HepG2 (cell line): Measurements from ENCODE around the gene RAB3A. TPM values are rescaled to one million over a fixed set of nuclear protein-coding genes. Genes with fewer than 3 reads are reported as not detected.

Source experiments
- ATAC-seq: fragments of 200-7000 bp; cut with Tn5 transposase; 3 replicates; pipeline ENCODE4 v1.9.1; 2020; ENCODE audit warnings: mild to moderate bottlenecking, moderate library complexity
- BruUV-seq: library from RNA; stranded (reverse); fragments of 400-500 nt; replicated peaks from 2 replicates; lab custom pipeline; 2021; lab: Mats Ljungman, UMichigan
- CTCF ChIA-PET: fragments of 300-600 bp; formaldehyde crosslinking; extraction: SDS; loops from one replicate; lab custom pipeline; 2021; ENCODE audit warnings: low total read pairs, inconsistent platforms, low intra/inter-chr PET ratio; lab: Yijun Ruan, JAX
- POLR2A ChIA-PET: fragments of 350-600 bp; sonication (Branson Sonifier 250); formaldehyde crosslinking; loops from one replicate; lab custom pipeline; 2020; ENCODE audit warnings: antibody characterized with exemption, inconsistent platforms; lab: Yijun Ruan, JAX
- DNase-seq: peaks from one replicate; pipeline ENCODE4 v3.0.0-alpha.2; 2015; ENCODE audit warnings: low spot score
- FAIRE-seq: peaks from 3 replicates; lab custom pipeline; 2011; peaks lifted over from hg19 to GRCh38; lab: Jason Lieb, UNC
- H2AFZ ChIP-seq: one replicate; pipeline ENCODE4 v1.6.1; 2011; ENCODE audit warnings: low read length, inconsistent platforms
- H3K27ac ChIP-seq: fragments of 300-600 bp; 3 replicates; pipeline ENCODE4 v1.8.0; 2011; ENCODE audit warnings: mixed run types, mild to moderate bottlenecking, mixed read lengths, low read length, inconsistent platforms; ENCODE audit not compliant: insufficient read depth; ENCODE audit errors: extremely low read length
- H3K27me3 ChIP-seq, 2 experiments: fragments of 200-600 bp in 1 of 2; 2 replicates in 1 of 2; 3 replicates in 1 of 2; pipeline versions ENCODE4 v1.6.0 to v1.8.0; 2011; ENCODE audit warnings: low read length in 2 of 2, mild to moderate bottlenecking in 2 of 2, moderate library complexity in 2 of 2, inconsistent platforms in 1 of 2; ENCODE audit not compliant: insufficient read depth in 2 of 2, control insufficient read depth in 1 of 2
- H3K36me3 ChIP-seq, 2 experiments: fragments of 200-600 bp in 1 of 2; replicated peaks in 1 of 2; 2 replicates in 1 of 2; 3 replicates in 1 of 2; pipeline versions ENCODE4 v1.5.1 to v1.8.0; 2011; ENCODE audit warnings: low read length in 2 of 2, inconsistent platforms in 1 of 2; ENCODE audit not compliant: insufficient read depth in 2 of 2, control insufficient read depth in 1 of 2
- H3K4me1 ChIP-seq: 2 replicates; pipeline ENCODE4 v1.5.1; 2012; ENCODE audit warnings: low read length, inconsistent platforms; ENCODE audit not compliant: insufficient read depth
- H3K4me2 ChIP-seq: 2 replicates; pipeline ENCODE4 v1.6.0; 2011; ENCODE audit warnings: low read depth, low read length, inconsistent platforms
- H3K4me3 ChIP-seq, 3 experiments: fragments of 200-600 bp in 1 of 3; sonication (generic), shearing (Covaris generic) in 1 of 3; replicated peaks in 1 of 3; 2 replicates each; pipeline ENCODE4 v1.5.1; 2011 to 2016; ENCODE audit warnings: low read length in 3 of 3, inconsistent platforms in 2 of 3, low read depth in 2 of 3, mild to moderate bottlenecking in 2 of 3, control low read depth in 1 of 3, mixed read lengths in 1 of 3; ENCODE audit not compliant: insufficient read depth in 1 of 3
- H3K79me2 ChIP-seq: one replicate; pipeline ENCODE4 v1.6.1; 2011; ENCODE audit warnings: low read length, inconsistent platforms; ENCODE audit not compliant: insufficient read depth
- H3K9ac ChIP-seq: 2 replicates; pipeline ENCODE4 v1.6.0; 2011; ENCODE audit warnings: mild to moderate bottlenecking, low read depth, low read length, inconsistent platforms; ENCODE audit not compliant: insufficient read depth
- H3K9me3 ChIP-seq: 2 replicates; pipeline ENCODE4 v1.5.1; 2012; ENCODE audit warnings: mild to moderate bottlenecking, low read length
- H4K20me1 ChIP-seq: 2 replicates; pipeline ENCODE4 v1.6.0; 2011; ENCODE audit warnings: inconsistent platforms, mild to moderate bottlenecking, low read length, moderate library complexity; ENCODE audit not compliant: insufficient read depth
- ATM ChIP-seq: fragments of 450-650 bp; IDR thresholded peaks from 2 replicates; pipeline ENCODE4 v1.7.1; 2017; ENCODE audit warnings: mild to moderate bottlenecking, borderline replicate concordance
- CENPT ChIP-seq: sonication (generic); formaldehyde crosslinking; IDR thresholded peaks from 2 replicates; pipeline ENCODE4 v1.8.0; 2022; ENCODE audit warnings: low read depth, mild to moderate bottlenecking, moderate library complexity, missing genetic modification reagents
- HMG20A ChIP-seq: IDR thresholded peaks from 2 replicates; pipeline ENCODE4 v1.6.1; 2016; ENCODE audit warnings: borderline replicate concordance
- HNRNPLL ChIP-seq: fragments of 200-400 bp; formaldehyde crosslinking; IDR thresholded peaks from 2 replicates; pipeline ENCODE4 v1.6.1; 2017; ENCODE audit warnings: mild to moderate bottlenecking, low read depth, low read length; ENCODE audit not compliant: poor library complexity, severe bottlenecking
- RAD21 ChIP-seq: fragments of 450-650 bp; formaldehyde crosslinking; IDR thresholded peaks from 2 replicates; pipeline ENCODE4 v1.5.0; 2020; ENCODE audit warnings: mild to moderate bottlenecking
- ZFP1 ChIP-seq: IDR thresholded peaks from 2 replicates; pipeline ENCODE4 v1.6.1; 2016
- ZFP62 ChIP-seq: sonication (generic); formaldehyde crosslinking; IDR thresholded peaks from 2 replicates; pipeline ENCODE4 v1.4.0; 2020; ENCODE audit warnings: missing genetic modification reagents
- ZKSCAN8 ChIP-seq: IDR thresholded peaks from 2 replicates; pipeline ENCODE4 v1.6.1; 2016; ENCODE audit warnings: borderline replicate concordance, missing genetic modification reagents, missing compliant biosample characterization
- ZNF121 ChIP-seq: sonication (generic); formaldehyde crosslinking; IDR thresholded peaks from 2 replicates; pipeline ENCODE4 v1.5.0; 2020; ENCODE audit warnings: mild to moderate bottlenecking, missing genetic modification reagents
- ZNF329 ChIP-seq: sonication (generic); formaldehyde crosslinking; IDR thresholded peaks from 2 replicates; pipeline ENCODE4 v1.9.0; 2021; ENCODE audit warnings: low read depth, mild to moderate bottlenecking, missing genetic modification reagents
- ZNF570 ChIP-seq: sonication (generic); formaldehyde crosslinking; IDR thresholded peaks from 2 replicates; pipeline ENCODE4 v1.4.0; 2020; ENCODE audit warnings: mild to moderate bottlenecking, missing genetic modification reagents, borderline replicate concordance
- WGBS: methylation state at CpG from one replicate; pipeline ENCODE4 v1.1.6; 2017; ENCODE audit warnings: low lambda C conversion rate; 5-methylcytosine and 5-hydroxymethylcytosine counted together
- in situ Hi-C: cut with HindIII; loops from 2 replicates; pipeline ENCODE4 v1.10.0; 2017; ENCODE audit warnings: low pct_unique_long_range_greater_than_20kb; ENCODE audit not compliant: extremely low pct_ligation_motif_present
- intact Hi-C: fragments of 100-400 bp; cut with micrococcal nuclease; formaldehyde crosslinking; loops from one replicate; pipeline ENCODE4 v1.10.0; 2022; ENCODE audit not compliant: unreplicated experiment
- polyA plus RNA-seq, 8 experiments: library from polyadenylated mRNA; depleted of rRNA in 3 of 8; stranded (reverse) in 7 of 8; unstranded in 1 of 8; fragments of >200 nt; fragmentation: Illumina TruSeq in 4 of 8; extraction: Trizol in 4 of 8; gene quantifications; 2 replicates each; pipeline versions ENCODE4 v1.2.1 to v1.2.3, GENCODE V29; 2011 to 2016; ENCODE audit warnings: low read depth in 4 of 8, missing spikeins in 1 of 8, mixed read lengths in 1 of 8; ENCODE audit not compliant: insufficient read depth in 1 of 8
- total RNA-seq, 5 experiments: library from RNA; depleted of rRNA; stranded (reverse); fragments of >200 nt; fragmentation: Illumina TruSeq; extraction: Trizol; gene quantifications; 2 replicates each; pipeline ENCODE4 v1.2.3, GENCODE V29; 2016; ENCODE audit warnings: low read depth in 1 of 5
- TF ChIP-seq, protein P1 (sequence below): sonication (generic); formaldehyde crosslinking; IDR thresholded peaks from 2 replicates; pipeline ENCODE4 v1.5.0; 2020; ENCODE audit warnings: mild to moderate bottlenecking, missing genetic modification reagents, moderate library complexity
- TF ChIP-seq, protein P2 (sequence below): sonication (generic); formaldehyde crosslinking; IDR thresholded peaks from 2 replicates; pipeline ENCODE4 v1.4.0; 2020; ENCODE audit warnings: missing genetic modification reagents

The RAB3A gene
- total and polyA plus RNA-seq, 2 of the 13 experiments (the other 11 are each of a cell fraction or from before 2014, with no cell fraction given), result 0.58 to 0.98 TPM

GRCh38 chr19:18252370-18252717 is 48.5 kb upstream of the RAB3A start:
- peaks cover 2 to 19% of the 10 kb centered on the region in 2 experiments; a peak in 4 of 5 replicates for H3K27me3 ChIP-seq
- WGBS, result 34% methylated on average over 7 of the region's 7 CpGs
- no peak for ATAC-seq
- DNase-seq, result no peak
- CTCF ChIA-PET, result interaction anchor here (0.8 to 3.3 kb wide), 6 partner anchors 23 to 139 kb away, joined by 3 to 38 read pairs (median 4); no protein-coding TSS in a partner anchor
- FAIRE-seq, result no peak
- no peak overlapping the region for H3K4me3 ChIP-seq
- no peak overlapping the region for H3K4me2 ChIP-seq
- POLR2A ChIA-PET, result no interaction called here
- BruUV-seq, result no TSS peak
- H3K79me2 ChIP-seq, result no peaks in the 10 kb centered on the region
- no peak overlapping the region for H3K27ac ChIP-seq
- H3K9me3 ChIP-seq, result no peaks in the 10 kb centered on the region
- no peak overlapping the region for H2AFZ ChIP-seq
- TF ChIP-seq ZNF121 (peak; percentile 46; the same call in 1 of the 2 replicates), ZFP62 (CRISPR knock-in tag) (no peak)
- no peaks in the 10 kb centered on the region for H3K36me3 ChIP-seq
- no peak overlapping the region for H3K9ac ChIP-seq
- in situ Hi-C loops (loop anchor here (5.0 kb wide), 1 partner anchor 45 kb away; no protein-coding TSS in a partner anchor), intact Hi-C loops (loop anchor here (1.0 kb wide), 1 partner anchor 44 kb away; no protein-coding TSS in a partner anchor)
- peaks cover 21% of the 10 kb centered on the region for H3K4me1 ChIP-seq
- no peaks in the 10 kb centered on the region for H4K20me1 ChIP-seq

- ATAC-seq, result peak; percentile 65
- TF ChIP-seq ZNF570 (CRISPR knock-in tag) (no peak), RAD21 (CRISPR knock-in tag) (peak; percentile 91), ZKSCAN8 (CRISPR knock-in tag) (peak; percentile 100), HMG20A (CRISPR knock-in tag) (no peak), ATM (no peak), HNRNPLL (no peak), ZNF329 (CRISPR knock-in tag) (no peak), CENPT (no peak), ZFP1 (CRISPR knock-in tag) (no peak)
- TF ChIP-seq, protein P1, sequence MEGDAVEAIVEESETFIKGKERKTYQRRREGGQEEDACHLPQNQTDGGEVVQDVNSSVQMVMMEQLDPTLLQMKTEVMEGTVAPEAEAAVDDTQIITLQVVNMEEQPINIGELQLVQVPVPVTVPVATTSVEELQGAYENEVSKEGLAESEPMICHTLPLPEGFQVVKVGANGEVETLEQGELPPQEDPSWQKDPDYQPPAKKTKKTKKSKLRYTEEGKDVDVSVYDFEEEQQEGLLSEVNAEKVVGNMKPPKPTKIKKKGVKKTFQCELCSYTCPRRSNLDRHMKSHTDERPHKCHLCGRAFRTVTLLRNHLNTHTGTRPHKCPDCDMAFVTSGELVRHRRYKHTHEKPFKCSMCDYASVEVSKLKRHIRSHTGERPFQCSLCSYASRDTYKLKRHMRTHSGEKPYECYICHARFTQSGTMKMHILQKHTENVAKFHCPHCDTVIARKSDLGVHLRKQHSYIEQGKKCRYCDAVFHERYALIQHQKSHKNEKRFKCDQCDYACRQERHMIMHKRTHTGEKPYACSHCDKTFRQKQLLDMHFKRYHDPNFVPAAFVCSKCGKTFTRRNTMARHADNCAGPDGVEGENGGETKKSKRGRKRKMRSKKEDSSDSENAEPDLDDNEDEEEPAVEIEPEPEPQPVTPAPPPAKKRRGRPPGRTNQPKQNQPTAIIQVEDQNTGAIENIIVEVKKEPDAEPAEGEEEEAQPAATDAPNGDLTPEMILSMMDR (CRISPR knock-in tag), result peak; percentile 92
- TF ChIP-seq, protein P2, sequence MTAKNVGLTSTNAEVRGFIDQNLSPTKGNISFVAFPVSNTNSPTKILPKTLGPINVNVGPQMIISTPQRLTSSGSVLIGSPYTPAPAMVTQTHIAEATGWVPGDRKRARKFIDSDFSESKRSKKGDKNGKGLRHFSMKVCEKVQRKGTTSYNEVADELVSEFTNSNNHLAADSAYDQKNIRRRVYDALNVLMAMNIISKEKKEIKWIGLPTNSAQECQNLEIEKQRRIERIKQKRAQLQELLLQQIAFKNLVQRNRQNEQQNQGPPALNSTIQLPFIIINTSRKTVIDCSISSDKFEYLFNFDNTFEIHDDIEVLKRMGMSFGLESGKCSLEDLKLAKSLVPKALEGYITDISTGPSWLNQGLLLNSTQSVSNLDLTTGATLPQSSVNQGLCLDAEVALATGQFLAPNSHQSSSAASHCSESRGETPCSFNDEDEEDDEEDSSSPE (CRISPR knock-in tag), result no peak
Observed at GRCh38 chr19:18251587-18252369, 47.9 kb upstream of the RAB3A start.

More at GRCh38 chr19:18251587-18252369, 47.9 kb upstream of the RAB3A start:
- Histone ChIP-seq H3K27me3 (peaks cover 0 to 15% of the 10 kb centered on the region in 2 experiments; a peak in 3 of 5 replicates), H3K4me1 (peaks cover 21% of the 10 kb centered on the region), H3K27ac (no peak overlapping the region), H3K36me3 (no peaks in the 10 kb centered on the region), H4K20me1 (no peaks in the 10 kb centered on the region), H3K79me2 (no peaks in the 10 kb centered on the region), H2AFZ (no peak overlapping the region), H3K9me3 (no peaks in the 10 kb centered on the region), H3K4me3 (no peak overlapping the region), H3K4me2 (no peak overlapping the region), H3K9ac (no peak overlapping the region)
- WGBS, result 21% methylated on average over 23 of the region's 23 CpGs
- DNase-seq, result peak; percentile 56
- POLR2A ChIA-PET, result no interaction called here
- CTCF ChIA-PET, result interaction anchor here (0.8 to 3.3 kb wide), 6 partner anchors 23 to 139 kb away, joined by 3 to 38 read pairs (median 4); no protein-coding TSS in a partner anchor
- no TSS peak for BruUV-seq
- FAIRE-seq, result peak; percentile 78
- in situ Hi-C loops (loop anchor here (5.0 kb wide), 1 partner anchor 44 kb away; no protein-coding TSS in a partner anchor), intact Hi-C loops (loop anchor here (1.0 kb wide), 2 partner anchors 43 to 138 kb away; no protein-coding TSS in a partner anchor)
